Activated CD4-positive, alpha-beta T cell treated with anti-CD3 and anti-CD28 coated beads for 48 hours (primary cell): ENCODE measurements around the gene LNPEP.

Experiments
- DNase-seq: peaks from one replicate; pipeline ENCODE4 v3.0.0-alpha.2; 2020

Gene LNPEP

GRCh38 chr5:96935559-96936430 is at the start of gene LNPEP:
Gene LNPEP (plus strand): TSS chr5:96936080. CDS start chr5:96936156, 76 bp downstream.
- DNase-seq: peak; percentile 96

GRCh38 chr5:96893342-96893741 is 42.5 kb upstream of the LNPEP start:
- DNase-seq: peak; percentile 36

- peak; percentile 56 for DNase-seq
Observed at GRCh38 chr5:96896276-96896675, 39.6 kb upstream of the LNPEP start.

GRCh38 chr5:96896806-96897205 is 39.1 kb upstream of the LNPEP start:
- DNase-seq: peak; percentile 58

- no peak for DNase-seq
Observed at GRCh38 chr5:96901384-96901783, 34.5 kb upstream of the LNPEP start.

GRCh38 chr5:96901841-96902240 is 34.0 kb upstream of the LNPEP start:
- no peak for DNase-seq

- DNase-seq: no peak
Observed at GRCh38 chr5:96902876-96903275, 33.0 kb upstream of the LNPEP start.

GRCh38 chr5:96903300-96903699 is 32.6 kb upstream of the LNPEP start:
- DNase-seq: no peak

GRCh38 chr5:96904054-96904931 is 31.6 kb upstream of the LNPEP start:
- DNase-seq: no peak

- DNase-seq: no peak
Observed at GRCh38 chr5:96905864-96906263, 30.0 kb upstream of the LNPEP start.

GRCh38 chr5:96909003-96909402 is 26.9 kb upstream of the LNPEP start:
- DNase-seq: no peak

- no peak for DNase-seq
Observed at GRCh38 chr5:96909435-96909834, 26.4 kb upstream of the LNPEP start.

GRCh38 chr5:96911139-96911538 is 24.7 kb upstream of the LNPEP start:
- DNase-seq: no peak

- no peak for DNase-seq
Observed at GRCh38 chr5:96913233-96913632, 22.6 kb upstream of the LNPEP start.

GRCh38 chr5:96919754-96920197 is 16.1 kb upstream of the LNPEP start:
- DNase-seq: peak; percentile 33

GRCh38 chr5:96920744-96921355 is 15.0 kb upstream of the LNPEP start:
- no peak for DNase-seq

GRCh38 chr5:96922499-96923244 is 13.2 kb upstream of the LNPEP start:
- DNase-seq: no peak

- DNase-seq: no peak
Observed at GRCh38 chr5:96924016-96924443, 11.8 kb upstream of the LNPEP start.

- no peak for DNase-seq
Observed at GRCh38 chr5:96926276-96926675, 9.6 kb upstream of the LNPEP start.

- no peak for DNase-seq
Observed at GRCh38 chr5:96927008-96927407, 8.9 kb upstream of the LNPEP start.

GRCh38 chr5:96928931-96929708 is 6.8 kb upstream of the LNPEP start:
- DNase-seq: no peak

GRCh38 chr5:96930058-96930457 is 5.8 kb upstream of the LNPEP start:
- DNase-seq: no peak
